K562 (cell line): ENCODE data around the gene NIPAL3. TPM values are rescaled to one million over a fixed set of nuclear protein-coding genes. Genes with fewer than 3 reads are reported as not detected.
A peak's percentile ranks its signal among the peaks of the same experiment; 100 is the strongest.

ENCODE experiments used
- ATAC-seq: fragments of 200-7000 bp; cut with Tn5 transposase; 3 replicates; pipeline ENCODE4 v1.9.1; 2020; ENCODE audit warnings: moderate library complexity
- Bru-seq: library from RNA; stranded (reverse); fragments of 400-500 nt; gene quantifications from one replicate; lab custom pipeline; 2021; lab: Mats Ljungman, UMichigan
- BruChase-seq, 2 experiments: library from RNA; stranded (reverse); fragments of 400-500 nt; gene quantifications; one replicate each; lab custom pipeline; 2021; lab: Mats Ljungman, UMichigan
- BruUV-seq: library from RNA; stranded (reverse); fragments of 400-500 nt; replicated peaks from 2 replicates; lab custom pipeline; 2021; lab: Mats Ljungman, UMichigan
- CTCF ChIA-PET: fragments of 300-600 bp; formaldehyde crosslinking; extraction: SDS; loops from one replicate; lab custom pipeline; 2021; ENCODE audit warnings: low intra/inter-chr PET ratio; lab: Yijun Ruan, JAX
- POLR2A ChIA-PET: fragments of 300-600, 350-650 bp; sonication (Branson Sonifier 250); formaldehyde crosslinking; extraction: SDS; loops from one replicate; lab custom pipeline; 2021; ENCODE audit warnings: antibody characterized with exemption, inconsistent platforms; lab: Yijun Ruan, JAX
- DNase-seq, 4 experiments: peaks; one replicate each; pipeline versions ENCODE4 v3.0.0 to v3.0.0-alpha.2; 2011 to 2018; ENCODE audit warnings: low spot score in 3 of 4, mixed read lengths in 3 of 4; ENCODE audit errors: extremely low read depth in 1 of 4
- FAIRE-seq: peaks from 2 replicates; lab custom pipeline; 2011; peaks lifted over from hg19 to GRCh38; lab: Jason Lieb, UNC
- H2AFZ ChIP-seq: 2 replicates; pipeline ENCODE4 v1.6.0; 2011; ENCODE audit warnings: low read depth, low read length, control low read depth, inconsistent platforms
- H3K27ac ChIP-seq: fragments of 200-600 bp; 3 replicates; pipeline ENCODE4 v1.8.0; 2011; ENCODE audit warnings: low read depth, mild to moderate bottlenecking, control low read depth, inconsistent platforms, low read length, moderate library complexity, mixed read lengths; ENCODE audit errors: extremely low read depth
- H3K27me3 ChIP-seq, 2 experiments: fragments of 300-600 bp in 1 of 2; 2 replicates in 1 of 2; 3 replicates in 1 of 2; pipeline versions ENCODE4 v1.6.0 to v1.8.0; 2011; ENCODE audit warnings: inconsistent platforms in 2 of 2, low read length in 2 of 2, mild to moderate bottlenecking in 1 of 2, mixed read lengths in 1 of 2, moderate library complexity in 1 of 2; ENCODE audit not compliant: control insufficient read depth in 2 of 2, insufficient read depth in 2 of 2
- H3K36me3 ChIP-seq: fragments of 300-600 bp; 3 replicates; pipeline ENCODE4 v1.8.0; 2011; ENCODE audit warnings: mild to moderate bottlenecking, low read length, inconsistent platforms; ENCODE audit not compliant: control insufficient read depth, insufficient read depth
- H3K4me1 ChIP-seq, 2 experiments: fragments of 200-600 bp in 1 of 2; replicated peaks in 1 of 2; 2 replicates in 1 of 2; 3 replicates in 1 of 2; pipeline versions ENCODE4 v1.5.1 to v1.8.0; 2011; ENCODE audit warnings: inconsistent platforms in 2 of 2, low read length in 2 of 2, mild to moderate bottlenecking in 1 of 2, mixed read lengths in 1 of 2, moderate library complexity in 1 of 2; ENCODE audit not compliant: control insufficient read depth in 2 of 2, insufficient read depth in 2 of 2
- H3K4me2 ChIP-seq: 2 replicates; pipeline ENCODE4 v1.6.1; 2011; ENCODE audit warnings: low read length, control low read depth, inconsistent platforms, mixed read lengths; ENCODE audit not compliant: insufficient read depth
- H3K4me3 ChIP-seq: fragments of 200-600 bp; sonication (generic), shearing (Covaris generic); 2 replicates; pipeline ENCODE4 v1.5.1; 2016; ENCODE audit warnings: control low read depth, inconsistent platforms
- H3K79me2 ChIP-seq: fragments of 200-600 bp; 3 replicates; pipeline ENCODE4 v1.8.0; 2011; ENCODE audit warnings: low read length, inconsistent platforms; ENCODE audit not compliant: control insufficient read depth, insufficient read depth
- H3K9ac ChIP-seq, 2 experiments: 2 replicates each; pipeline versions ENCODE4 v1.6.0 to v1.6.1; 2011; ENCODE audit warnings: low read depth in 2 of 2, low read length in 2 of 2, control low read depth in 1 of 2, inconsistent platforms in 1 of 2, mild to moderate bottlenecking in 1 of 2, mixed read lengths in 1 of 2; ENCODE audit not compliant: insufficient read depth in 1 of 2
- H3K9me1 ChIP-seq: one replicate; pipeline ENCODE4 v1.6.0; 2011; ENCODE audit warnings: inconsistent platforms, mild to moderate bottlenecking, low read length, moderate library complexity; ENCODE audit not compliant: control insufficient read depth, insufficient read depth
- H3K9me3 ChIP-seq: replicated peaks from 2 replicates; pipeline ENCODE4 v1.5.1; 2011; ENCODE audit warnings: low read depth, low read length, inconsistent platforms; ENCODE audit not compliant: control insufficient read depth, insufficient read depth
- H4K20me1 ChIP-seq: replicated peaks from 2 replicates; pipeline ENCODE4 v1.6.1; 2011; ENCODE audit warnings: low read length, inconsistent platforms, mixed read lengths; ENCODE audit not compliant: control insufficient read depth, insufficient read depth
- CHD1 ChIP-seq: fragments of 200-600 bp; sonication (generic); IDR thresholded peaks from one replicate; pipeline ENCODE4 v1.6.1; 2012; ENCODE audit warnings: mild to moderate bottlenecking, moderate library complexity, low read length, inconsistent platforms
- CHD2 ChIP-seq: IDR thresholded peaks from 2 replicates; pipeline ENCODE4 v1.6.1; 2011; ENCODE audit warnings: low read depth, low read length
- DMBX1 ChIP-seq: fragments of 250-450 bp; sonication (Bioruptor Pico); IDR thresholded peaks from 2 replicates; pipeline ENCODE4 v1.8.0; 2022; ENCODE audit warnings: inconsistent platforms, mild to moderate bottlenecking, moderate library complexity, borderline replicate concordance
- FOXP4 ChIP-seq: sonication (generic); formaldehyde crosslinking; IDR thresholded peaks from 2 replicates; pipeline ENCODE4 v1.8.0; 2022; ENCODE audit warnings: mild to moderate bottlenecking, missing genetic modification reagents, borderline replicate concordance
- FUS ChIP-seq: fragments of 200-400 bp; formaldehyde crosslinking; optimal IDR thresholded peaks from 2 replicates; pipeline ENCODE3; 2017; ENCODE audit warnings: low read depth, low read length
- JUN ChIP-seq, 2 experiments: sonication (generic) in 1 of 2; formaldehyde crosslinking in 1 of 2; IDR thresholded peaks; 2 replicates each; pipeline versions ENCODE4 v1.6.1 to v1.8.0; 2012 to 2022; ENCODE audit warnings: borderline replicate concordance in 2 of 2, mild to moderate bottlenecking in 2 of 2, improper control_type of control experiment in 1 of 2, low read depth in 1 of 2, low read length in 1 of 2, missing genetic modification reagents in 1 of 2
- NFIX ChIP-seq: fragments of 250-450 bp; sonication (Bioruptor Pico); IDR thresholded peaks from 2 replicates; pipeline ENCODE4 v1.4.0; 2020; ENCODE audit warnings: low read depth, mild to moderate bottlenecking, moderate library complexity
- NFYB ChIP-seq: IDR thresholded peaks from 2 replicates; pipeline ENCODE4 v1.6.1; 2011; ENCODE audit warnings: mild to moderate bottlenecking, moderate library complexity; ENCODE audit not compliant: insufficient read length; ENCODE audit errors: extremely low read depth
- SIRT6 ChIP-seq: IDR thresholded peaks from one replicate; pipeline ENCODE4 v1.6.1; 2012; ENCODE audit warnings: low read depth, mild to moderate bottlenecking, control low read depth, inconsistent platforms, low read length, moderate library complexity
- SMARCB1 ChIP-seq: IDR thresholded peaks from 2 replicates; pipeline ENCODE4 v1.6.1; 2011; ENCODE audit warnings: improper control_type of control experiment, low read depth; ENCODE audit not compliant: insufficient read length
- ZSCAN32 ChIP-seq: fragments of 450-650 bp; formaldehyde crosslinking; IDR thresholded peaks from 2 replicates; pipeline ENCODE4 v1.4.0; 2020; ENCODE audit warnings: mild to moderate bottlenecking, moderate library complexity
- WGBS: fragments of 100-300 bp; shearing (Covaris generic); methylation state at CpG from one replicate; pipeline ENCODE4 v1.1.6; 2016; ENCODE audit warnings: low coverage, mixed read lengths; ENCODE audit not compliant: insufficient coverage; ENCODE audit errors: missing lambda C conversion rate; 5-methylcytosine and 5-hydroxymethylcytosine counted together
- in situ Hi-C: fragments of 300-500 bp; cut with MboI; formaldehyde crosslinking; loops from 4 replicates; pipeline ENCODE4 v1.15.0; 2018; ENCODE audit warnings: inconsistent platforms, mixed read lengths
- intact Hi-C: fragments of 100-400 bp; cut with micrococcal nuclease; formaldehyde crosslinking; loops from 2 replicates; pipeline ENCODE4 v1.14.2; 2022
- long read RNA-seq, 3 experiments: library from polyadenylated mRNA in 2 of 3; library from RNA in 1 of 3; unstranded in 2 of 3; stranded (forward) in 1 of 3; transcript quantifications; one replicate each; pipeline ENCODE4 v2.0.0, GENCODE V29; 2019 to 2022
- polyA minus RNA-seq, 3 experiments: library from RNA; depleted of rRNA, polyadenylated mRNA; stranded (reverse); fragments of >200 nt; gene quantifications; 2 replicates each; pipeline ENCODE4 v1.2.3, GENCODE V29; 2011
- polyA plus RNA-seq, 8 experiments: library from polyadenylated mRNA; depleted of rRNA in 4 of 8; stranded (reverse) in 5 of 8; unstranded in 3 of 8; fragments of >200 nt; fragmentation: Nextera tagmentation in 2 of 8; fragmentation: Illumina TruSeq in 1 of 8; extraction: Ambion mirVana in 2 of 8; extraction: Trizol in 1 of 8; gene quantifications; 2 replicates each; pipeline versions ENCODE4 v1.2.1 to v1.2.3, GENCODE V29; 2011 to 2014; ENCODE audit warnings: inconsistent platforms in 1 of 8, missing spikeins in 1 of 8
- total RNA-seq, 7 experiments: library from RNA; depleted of rRNA in 6 of 7; stranded (reverse); fragments of >200 nt in 6 of 7; fragmentation: Illumina TruSeq in 2 of 7; extraction: Trizol in 2 of 7; gene quantifications; 2 replicates each; pipeline versions ENCODE4 v1.2.1 to v1.2.3, GENCODE V29; 2011 to 2021; ENCODE audit warnings: low replicate concordance in 1 of 7

Gene NIPAL3
- 55.9 and 56.4 TPM in 2 replicates for total RNA-seq (2011; cell fraction: chromatin; rRNA removed; ENCODE audit: low replicate concordance)
- 44.2 and 44.6 TPM in 2 replicates for total RNA-seq (2011; cell fraction: nucleolus; rRNA removed)
- total RNA-seq (2011; cell fraction: nucleoplasm; rRNA removed), result 57.1 and 68.0 TPM in 2 replicates
- total RNA-seq (2014; rRNA removed) (15.4 and 24.7 TPM in 2 replicates), total RNA-seq (2014; rRNA removed; fragmentation: Illumina TruSeq; extraction: Trizol) (16.3 and 16.6 TPM in 2 replicates), total RNA-seq (2015; rRNA removed; fragmentation: Illumina TruSeq; extraction: Trizol) (11.3 and 11.4 TPM in 2 replicates), total RNA-seq (2021) (26.0 and 26.3 TPM in 2 replicates), polyA plus RNA-seq (2011; rRNA removed) (16.0 and 18.2 TPM in 2 replicates), polyA plus RNA-seq (2014; fragmentation: Illumina TruSeq; extraction: Trizol) (20.0 and 21.3 TPM in 2 replicates), polyA plus RNA-seq (2014; fragmentation: Nextera tagmentation; extraction: Ambion mirVana) (10 to 100 TPM; 10.5 to 12.2 TPM), polyA plus RNA-seq (2014; rRNA removed) (13.8 and 16.2 TPM in 2 replicates), polyA minus RNA-seq (2011; rRNA and poly(A)+ RNA removed) (18.9 and 24.0 TPM in 2 replicates), Bru-seq, nascent RNA (percentile 73 among the genes with signal in this experiment), BruChase-seq, experiment 1, labeled RNA remaining after a 2-hour chase (percentile 72 among the genes with signal in this experiment), BruChase-seq, experiment 2, labeled RNA remaining after a 6-hour chase (percentile 70 among the genes with signal in this experiment)
- 18.5 and 19.9 TPM in 2 replicates for polyA plus RNA-seq (2011; cell fraction: cytosol; rRNA removed)
- 14.4 and 16.1 TPM in 2 replicates for polyA plus RNA-seq (2011; cell fraction: nucleus; rRNA removed)
- polyA plus RNA-seq (2012), result 16.3 and 17.9 TPM in 2 replicates
- 10.6 and 15.2 TPM in 2 replicates for polyA minus RNA-seq (2011; cell fraction: cytosol; rRNA and poly(A)+ RNA removed)
- 13.1 and 19.4 TPM in 2 replicates for polyA minus RNA-seq (2011; cell fraction: nucleus; rRNA and poly(A)+ RNA removed)
- long read RNA-seq, experiment 1, transcript NIPAL3-204 (12 exons, 1,711 nt), result major isoform, 44 of 103 reads
- long read RNA-seq, experiment 1, transcript NIPAL3-202 (12 exons, 1,676 nt), result minor isoform, 22 of 103 reads
- long read RNA-seq, experiment 1, partial matches to known transcripts, result 7 of 103 reads
- long read RNA-seq, experiment 1, other reads (novel, unspliced or antisense), result 29 of 103 reads
- long read RNA-seq, experiment 2, transcript NIPAL3-204 (12 exons, 1,711 nt), result major isoform, 5 of 32 reads
- long read RNA-seq, experiment 2, partial matches to known transcripts, result 2 of 32 reads
- long read RNA-seq, experiment 2, other reads (novel, unspliced or antisense), result 20 of 32 reads
- long read RNA-seq, experiment 3, transcript NIPAL3-204 (12 exons, 1,711 nt), result minor isoform, 12 of 32 reads
- long read RNA-seq, experiment 3, transcript NIPAL3-202 (12 exons, 1,676 nt), result major isoform, 13 of 32 reads
- long read RNA-seq, experiment 3, partial matches to known transcripts, result 1 of 32 reads
- long read RNA-seq, experiment 3, other reads (novel, unspliced or antisense), result 5 of 32 reads

GRCh38 chr1:24415334-24415909, at the start of gene NIPAL3:
TSS of gene NIPAL3 (plus strand) at chr1:24415802. CDS start at chr1:24419548, 3,746 bp downstream.
- in situ Hi-C loops (no loop called here), intact Hi-C loops (loop anchor here (5.0 kb wide), 2 partner anchors 87 to 112 kb away; partner anchors contain the start of gene RCAN3)
- Histone ChIP-seq H2AFZ (peak within 1 kb of the TSS; percentile 94), H4K20me1 (peaks cover 4% of the 10 kb centered on the region; the same call in 1 of the 2 replicates), H3K27me3 (no peaks in the 10 kb centered on the region), H3K4me3 (peak within 1 kb of the TSS; percentile 53), H3K9ac (peak within 1 kb of the TSS; percentile 61 to 88), H3K9me1 (no peaks in the 10 kb centered on the region), H3K4me1 (peaks cover 54 to 55% of the 10 kb centered on the region in 2 experiments), H3K4me2 (peak within 1 kb of the TSS; percentile 88), H3K27ac (peak within 1 kb of the TSS; percentile 64), H3K79me2 (peaks cover 41% of the 10 kb centered on the region), H3K9me3 (no peaks in the 10 kb centered on the region), H3K36me3 (peaks cover 15% of the 10 kb centered on the region; the same call in 1 of the 3 replicates)
- FAIRE-seq (peak; percentile 96), ATAC-seq (peak; percentile 90), DNase-seq (peak; percentile 91 to 100 (median 95))
- POLR2A ChIA-PET, result interaction anchor here (0.6 to 1.3 kb wide), 10 partner anchors 9 to 818 kb away, joined by 3 to 21 read pairs (median 4); no protein-coding TSS in a partner anchor
- BruUV-seq, result no TSS peak
- 3% methylated on average over 26 of the region's 28 CpGs for WGBS
- CTCF ChIA-PET, result interaction anchor here (0.7 kb wide), 1 partner anchor 220 kb away, joined by 5 read pairs; no protein-coding TSS in a partner anchor
- TF ChIP-seq NFYB, result peak; percentile 90
- no peak for TF ChIP-seq FOXP4 (CRISPR knock-in tag)
- no peak for TF ChIP-seq SMARCB1
- no peak for TF ChIP-seq ZSCAN32
- no peak for TF ChIP-seq FUS
- TF ChIP-seq JUN (IDR thresholded peaks at IDR 0.05; ENCODE audit: borderline replicate concordance, low read depth, low read length), result peak; percentile 4; the same call in 1 of the 2 replicates
- no peak for TF ChIP-seq JUN (CRISPR knock-in tag; IDR thresholded peaks at IDR 0.05; ENCODE audit: borderline replicate concordance)
- no peak for TF ChIP-seq SIRT6
- TF ChIP-seq CHD1, result no peak
- no peak for TF ChIP-seq DMBX1 (CRISPR knock-in tag)
- TF ChIP-seq CHD2, result peak; percentile 82
- no peak for TF ChIP-seq NFIX (CRISPR knock-in tag)
